HG02884 (cell line): ENCODE measurements around the gene WDPCP.
"Not testable (repeated sequence)": the region's sequence is repeated elsewhere in the genome, so short reads cannot be mapped to it uniquely, and the experiment has no call there.

ENCODE experiments used
- ATAC-seq: cut with Tn5 transposase; IDR thresholded peaks from one replicate; pipeline ENCODE4 v1.9.1; 2021; ENCODE audit warnings: mild to moderate bottlenecking, moderate library complexity; ENCODE audit not compliant: unreplicated experiment

Gene WDPCP

DNA sequence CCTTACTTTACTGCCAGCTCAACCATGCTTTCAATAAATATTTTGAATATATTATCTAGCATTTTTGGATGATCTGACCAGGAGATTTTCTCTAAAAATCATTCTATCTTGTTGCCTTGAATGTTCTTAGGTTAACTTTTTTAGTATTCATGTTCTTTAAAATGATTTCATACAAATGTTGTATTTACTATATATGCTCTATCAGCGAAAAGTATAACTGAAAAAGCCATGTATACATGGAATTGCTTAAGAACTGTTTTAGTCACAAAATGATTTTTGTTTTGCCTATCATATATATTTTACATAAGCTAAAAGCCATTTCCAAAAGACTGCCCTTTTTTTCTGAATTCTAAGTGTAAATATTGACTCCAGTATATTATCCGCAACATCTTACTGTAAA lies 213.9 kb downstream of the WDPCP start:
- ATAC-seq, result no peak

DNA sequence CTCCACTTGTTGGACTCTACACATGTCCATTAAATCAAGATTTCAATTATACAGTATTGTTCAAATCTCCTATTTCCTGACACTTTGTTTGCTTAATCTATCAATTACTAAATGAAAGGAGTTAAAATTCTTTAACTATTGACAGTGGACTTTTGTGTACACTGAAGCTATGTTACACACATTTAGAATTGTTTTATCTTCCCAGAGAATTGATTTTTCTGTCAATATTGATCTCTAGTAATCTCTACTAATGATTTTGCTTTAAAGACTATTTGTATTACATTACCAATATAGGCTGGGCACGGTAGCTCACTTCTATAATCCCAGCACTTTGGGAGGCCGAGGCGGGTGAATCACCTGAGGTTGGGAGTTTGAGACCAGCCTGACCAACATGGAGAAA lies 215.7 kb downstream of the WDPCP start:
- ATAC-seq, result no peak

- no peak for ATAC-seq
Measured at GRCh38 chr2:63369146-63369545, 219.1 kb downstream of the WDPCP start.

- ATAC-seq, result no peak
Measured at GRCh38 chr2:63364866-63365265, 223.4 kb downstream of the WDPCP start.

DNA sequence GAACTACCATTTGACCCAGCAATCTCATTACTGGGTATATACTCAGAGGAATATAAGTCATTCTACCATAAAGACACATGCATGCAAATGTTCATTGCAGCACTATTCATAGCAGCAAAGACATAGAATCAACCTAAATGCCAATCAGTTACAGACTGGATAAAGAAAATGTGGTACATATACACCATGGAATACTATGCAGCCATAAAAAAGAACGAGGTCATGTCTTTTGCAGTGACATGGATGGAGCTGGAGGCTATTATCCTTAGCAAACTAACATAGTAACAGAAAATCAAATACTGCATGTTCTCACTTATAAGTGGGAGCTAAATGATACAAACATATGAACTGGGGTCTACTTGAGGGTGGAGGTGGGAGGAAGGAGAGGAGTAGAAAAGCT lies 230.6 kb downstream of the WDPCP start:
- not testable (repeated sequence) for ATAC-seq

- no peak for ATAC-seq
Measured at GRCh38 chr2:63347361-63347760, 240.9 kb downstream of the WDPCP start.

DNA sequence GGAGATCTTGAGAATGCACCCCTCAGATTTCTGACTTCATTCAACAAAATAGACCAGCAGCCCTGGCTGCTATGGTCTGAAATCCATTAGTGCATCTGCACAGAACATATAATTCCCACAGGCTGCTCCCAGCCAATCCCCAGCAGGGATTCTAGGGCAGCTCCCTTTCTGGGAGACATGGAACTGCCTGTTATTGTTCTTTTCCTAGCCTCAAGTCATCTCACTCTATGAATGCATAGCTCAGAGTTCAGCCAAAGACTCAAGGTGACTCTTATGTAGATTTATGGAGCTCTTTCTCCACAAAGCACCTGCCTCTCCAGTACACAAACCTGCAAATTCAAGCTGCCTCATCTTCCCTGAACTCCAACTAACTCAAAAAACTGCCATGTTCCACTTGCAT lies 241.9 kb downstream of the WDPCP start:
- ATAC-seq, result no peak

GRCh38 chr2:63345285-63345633 lies 243.0 kb downstream of the WDPCP start:
- no peak for ATAC-seq

DNA sequence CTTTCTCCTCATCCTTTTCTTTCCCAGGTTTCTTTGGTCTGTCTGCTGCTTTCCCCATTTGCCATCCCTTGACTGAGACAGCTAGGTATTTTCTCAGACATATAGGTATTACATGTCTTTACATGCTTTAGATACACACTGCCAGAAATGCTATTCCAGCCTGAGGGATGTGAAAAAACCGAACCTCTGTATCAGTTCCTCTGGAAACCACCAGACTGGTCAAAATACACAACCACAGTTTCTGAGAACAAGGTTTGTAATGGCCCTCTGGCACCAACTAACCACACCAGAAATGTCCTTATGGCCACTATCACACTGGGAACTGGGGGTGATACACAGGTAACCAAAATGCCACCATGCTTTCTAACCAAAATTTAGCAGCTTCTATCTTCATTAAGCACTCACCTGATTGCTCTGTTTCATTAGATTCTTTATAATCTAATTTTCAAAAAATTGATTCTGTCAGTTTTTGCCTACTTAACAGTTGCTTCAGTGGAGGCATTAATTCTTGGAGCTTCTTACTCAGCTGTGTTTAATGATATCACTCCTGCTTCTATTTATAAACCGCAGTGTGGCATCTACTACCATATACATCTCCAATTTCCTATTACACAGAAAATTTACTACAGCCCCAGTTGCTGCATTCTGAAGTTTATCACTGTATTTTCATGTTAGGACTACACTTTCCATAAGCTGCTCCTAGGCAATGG lies 243.5 kb downstream of the WDPCP start:
- ATAC-seq, result no peak

GRCh38 chr2:63343397-63344109 lies 244.7 kb downstream of the WDPCP start:
- no peak for ATAC-seq

GRCh38 chr2:63340443-63340842 lies 247.8 kb downstream of the WDPCP start:
- ATAC-seq, result no peak

DNA sequence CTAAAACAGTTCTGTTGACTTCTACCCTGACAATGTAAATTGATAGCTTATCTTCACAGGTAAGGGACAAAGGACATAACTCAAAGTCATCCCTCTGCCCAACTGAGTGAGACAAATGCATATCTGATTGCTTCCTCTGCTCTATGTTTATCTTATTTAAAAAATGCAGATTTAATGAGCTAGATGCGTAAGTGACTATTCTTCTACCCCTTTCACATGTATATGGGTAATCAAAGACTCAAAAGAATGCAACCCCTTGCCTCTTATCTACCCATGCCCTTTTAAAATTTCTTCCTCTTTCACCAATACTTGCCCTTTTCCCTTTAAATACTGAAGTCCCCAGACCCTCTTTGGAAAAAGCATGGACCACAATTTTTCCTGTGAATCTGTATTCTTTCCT lies 253.4 kb downstream of the WDPCP start:
- no peak for ATAC-seq

- no peak for ATAC-seq
Measured at GRCh38 chr2:63326473-63326872, 261.8 kb downstream of the WDPCP start.

DNA sequence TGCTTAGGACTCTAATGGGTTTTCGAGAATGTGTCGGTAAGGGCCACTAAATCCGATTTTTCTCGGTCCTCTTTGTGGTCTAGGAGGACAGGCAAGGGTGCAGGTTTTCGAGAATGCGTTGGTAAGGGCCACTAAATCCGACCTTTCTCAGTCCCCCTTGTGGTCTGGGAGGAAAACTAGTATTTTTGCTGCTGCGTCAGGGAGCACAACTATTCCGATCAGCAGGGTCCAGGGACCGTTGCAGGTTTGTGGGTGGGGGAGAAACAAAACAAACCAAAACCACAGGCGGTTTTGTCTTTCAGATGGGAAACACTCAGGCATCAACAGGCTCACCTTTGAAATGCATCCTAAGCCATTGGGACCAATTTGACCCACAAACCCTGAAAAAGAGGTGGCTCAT lies 264.6 kb downstream of the WDPCP start:
- ATAC-seq, result not testable (repeated sequence)

GRCh38 chr2:63321973-63322372 lies 266.3 kb downstream of the WDPCP start:
- not testable (repeated sequence) for ATAC-seq

- ATAC-seq, result no peak
Measured at GRCh38 chr2:63320669-63321068, 267.6 kb downstream of the WDPCP start.

- ATAC-seq, result no peak
Measured at GRCh38 chr2:63310614-63311013, 277.7 kb downstream of the WDPCP start.

GRCh38 chr2:63301481-63301880 lies 286.8 kb downstream of the WDPCP start:
- no peak for ATAC-seq

- ATAC-seq, result no peak
Measured at GRCh38 chr2:63300835-63301234, 287.4 kb downstream of the WDPCP start.

GRCh38 chr2:63287956-63288355 lies 300.3 kb downstream of the WDPCP start:
- no peak for ATAC-seq

DNA sequence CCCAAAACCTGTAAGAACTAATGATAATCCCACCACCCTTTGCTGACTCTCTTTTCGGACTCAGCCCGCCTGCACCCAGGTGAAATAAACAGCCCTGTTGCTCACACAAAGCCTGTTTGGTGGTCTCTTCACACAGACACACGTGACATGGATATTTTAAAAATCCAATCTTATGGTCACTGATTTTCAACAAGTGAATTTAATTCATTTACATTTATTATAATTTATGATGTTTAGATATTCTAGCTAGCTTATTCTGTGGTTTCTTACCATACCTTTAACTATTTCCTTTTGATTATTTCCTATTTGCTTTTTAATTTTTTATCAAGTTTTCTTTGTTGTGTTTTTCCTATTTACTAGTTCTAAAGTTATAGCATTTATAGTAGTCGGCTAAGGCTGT lies 301.8 kb downstream of the WDPCP start:
- ATAC-seq, result not testable (repeated sequence)

DNA sequence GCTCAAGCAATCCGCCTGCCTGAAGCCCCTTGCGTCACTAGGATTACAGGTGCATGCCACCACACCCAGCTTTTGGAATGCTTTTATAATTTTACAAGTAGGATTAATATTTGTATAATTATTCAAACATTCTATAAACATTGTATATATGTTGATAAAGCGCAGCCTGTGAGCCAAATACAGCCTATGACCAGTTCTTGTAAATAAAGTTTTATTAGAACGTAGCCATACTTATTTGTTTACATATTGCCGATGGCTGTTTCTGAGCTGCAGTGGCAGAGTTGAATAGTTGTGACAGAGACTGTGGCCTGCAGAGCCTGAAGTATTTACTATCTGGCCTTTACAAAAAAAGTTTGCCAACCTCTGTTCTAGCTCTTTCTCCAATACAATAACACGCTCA lies 305.0 kb downstream of the WDPCP start:
- no peak for ATAC-seq

- no peak for ATAC-seq
Measured at GRCh38 chr2:63272560-63272959, 315.7 kb downstream of the WDPCP start.
